DND-41 (cell line): ENCODE measurements around the gene CACTIN.

ENCODE experiments used
- ATAC-seq: fragments of 200-7000 bp; cut with Tn5 transposase; 3 replicates; pipeline ENCODE4 v1.9.1; 2021; ENCODE audit warnings: low read depth; ENCODE audit not compliant: insufficient read depth
- DNase-seq: peaks from one replicate; pipeline ENCODE4 v3.0.0-alpha.2; 2020
- H2AFZ ChIP-seq: 2 replicates; pipeline ENCODE4 v1.6.0; 2012; ENCODE audit warnings: low read depth, low read length
- H3K27ac ChIP-seq: 2 replicates; pipeline ENCODE4 v1.5.1; 2012; ENCODE audit warnings: low read length, inconsistent platforms
- H3K27me3 ChIP-seq: fragments of 200-600 bp; sonication (generic); 2 replicates; pipeline ENCODE4 v1.6.0; 2012; ENCODE audit warnings: low read length, mild to moderate bottlenecking, inconsistent platforms; ENCODE audit not compliant: insufficient read depth, poor library complexity
- H3K36me3 ChIP-seq: 2 replicates; pipeline ENCODE4 v1.5.1; 2012; ENCODE audit warnings: low read length, inconsistent platforms; ENCODE audit not compliant: insufficient read depth
- H3K4me1 ChIP-seq: 2 replicates; pipeline ENCODE4 v1.5.1; 2012; ENCODE audit warnings: mild to moderate bottlenecking, low read length; ENCODE audit not compliant: insufficient read depth
- H3K4me2 ChIP-seq: 2 replicates; pipeline ENCODE4 v1.6.0; 2012; ENCODE audit warnings: mild to moderate bottlenecking, moderate library complexity, low read length, inconsistent platforms; ENCODE audit not compliant: insufficient read depth
- H3K4me3 ChIP-seq, 2 experiments: fragments of 200-600 bp in 1 of 2; shearing (Covaris generic) in 1 of 2; 2 replicates each; pipeline ENCODE4 v1.5.1; 2012 to 2016; ENCODE audit warnings: inconsistent platforms in 2 of 2, low read length in 2 of 2, mild to moderate bottlenecking in 2 of 2, low read depth in 1 of 2, moderate library complexity in 1 of 2
- H3K79me2 ChIP-seq: 2 replicates; pipeline ENCODE4 v1.6.0; 2012; ENCODE audit warnings: low read length, inconsistent platforms; ENCODE audit not compliant: insufficient read depth
- H3K9ac ChIP-seq: 2 replicates; pipeline ENCODE4 v1.6.0; 2012; ENCODE audit warnings: low read depth, mild to moderate bottlenecking, inconsistent platforms, low read length, moderate library complexity
- H3K9me3 ChIP-seq: 2 replicates; pipeline ENCODE4 v1.5.1; 2012; ENCODE audit warnings: low read length, moderate library complexity, mild to moderate bottlenecking, inconsistent platforms; ENCODE audit not compliant: insufficient read depth, severe bottlenecking
- H4K20me1 ChIP-seq: 2 replicates; pipeline ENCODE4 v1.6.0; 2012; ENCODE audit warnings: low read length; ENCODE audit not compliant: insufficient read depth
- CTCF ChIP-seq: IDR thresholded peaks from 2 replicates; pipeline ENCODE4 v1.5.1; 2012; ENCODE audit warnings: borderline replicate concordance, low read length, moderate library complexity, mild to moderate bottlenecking; ENCODE audit not compliant: poor library complexity, severe bottlenecking; ENCODE audit errors: extremely low read depth
- EZH2 ChIP-seq: IDR thresholded peaks from 3 replicates; pipeline ENCODE4 v1.6.1; 2012; ENCODE audit warnings: borderline replicate concordance, low read depth, mild to moderate bottlenecking, moderate library complexity, low read length, inconsistent platforms; ENCODE audit not compliant: severe bottlenecking

The CACTIN gene

GRCh38 chr19:3656747-3657394 lies 30.3 kb upstream of the CACTIN start:
- H3K79me2 ChIP-seq: no peaks in the 10 kb centered on the region
- H2AFZ ChIP-seq: no peak overlapping the region
- no peak for TF ChIP-seq EZH2
- peak; percentile 4 for TF ChIP-seq CTCF
- H3K36me3 ChIP-seq: peaks cover 78% of the 10 kb centered on the region
- H3K27ac ChIP-seq: no peak overlapping the region
- DNase-seq (no peak), ATAC-seq (no peak)
- H4K20me1 ChIP-seq: no peaks in the 10 kb centered on the region
- H3K9me3 ChIP-seq: no peaks in the 10 kb centered on the region
- H3K27me3 ChIP-seq: no peaks in the 10 kb centered on the region
- H3K4me3 ChIP-seq: no peak overlapping the region
- H3K4me1 ChIP-seq: no peaks in the 10 kb centered on the region
- no peak overlapping the region for H3K4me2 ChIP-seq
- no peak overlapping the region for H3K9ac ChIP-seq

- no peak overlapping the region for H3K4me3 ChIP-seq
- H3K4me2 ChIP-seq: no peak overlapping the region
- no peaks in the 10 kb centered on the region for H3K4me1 ChIP-seq
- no peak overlapping the region for H3K27ac ChIP-seq
- H2AFZ ChIP-seq: no peak overlapping the region
- H3K9ac ChIP-seq: no peak overlapping the region
- H3K36me3 ChIP-seq: peaks cover 79% of the 10 kb centered on the region
- no peak for DNase-seq
- no peaks in the 10 kb centered on the region for H3K27me3 ChIP-seq
- H3K79me2 ChIP-seq: no peaks in the 10 kb centered on the region
- TF ChIP-seq CTCF: no peak
- no peak for TF ChIP-seq EZH2
- no peaks in the 10 kb centered on the region; the same call in 1 of the 2 replicates for H4K20me1 ChIP-seq
- H3K9me3 ChIP-seq: no peaks in the 10 kb centered on the region
- no peak for ATAC-seq
Observed at GRCh38 chr19:3656073-3656746, 29.6 kb upstream of the CACTIN start.

GRCh38 chr19:3655402-3656072 lies 28.9 kb upstream of the CACTIN start:
- no peak overlapping the region for H3K27ac ChIP-seq

More at GRCh38 chr19:3655402-3656072, 28.9 kb upstream of the CACTIN start:
- H3K36me3 ChIP-seq: peaks cover 76% of the 10 kb centered on the region
- TF ChIP-seq EZH2: no peak
- TF ChIP-seq CTCF: no peak
- no peak overlapping the region for H3K4me3 ChIP-seq
- no peaks in the 10 kb centered on the region for H3K9me3 ChIP-seq
- H3K4me2 ChIP-seq: no peak overlapping the region
- no peak for ATAC-seq
- DNase-seq: no peak
- H3K4me1 ChIP-seq: no peaks in the 10 kb centered on the region
- H4K20me1 ChIP-seq: no peaks in the 10 kb centered on the region; the same call in 1 of the 2 replicates
- H3K27me3 ChIP-seq: no peaks in the 10 kb centered on the region
- no peak overlapping the region for H3K9ac ChIP-seq
- no peaks in the 10 kb centered on the region for H3K79me2 ChIP-seq
- H2AFZ ChIP-seq: no peak overlapping the region
